B cell (primary cell): ENCODE results near the gene MOB1A. TPM values are rescaled to one million over a fixed set of nuclear protein-coding genes. Genes with fewer than 3 reads are reported as not detected.

ENCODE experiments used
- ATAC-seq: fragments of 200-7000 bp; cut with Tn5 transposase; one replicate; pipeline ENCODE4 v1.10.0; 2021; ENCODE audit warnings: low read depth, mild to moderate bottlenecking, moderate number of reproducible peaks, moderate library complexity
- CTCF ChIA-PET: fragments of 350-600 bp; sonication (Branson Sonifier 250); formaldehyde crosslinking; loops from one replicate; lab custom pipeline; 2021; ENCODE audit warnings: antibody characterized with exemption, inconsistent platforms; lab: Charles Lee
- POLR2A ChIA-PET: fragments of 350-600 bp; sonication (Branson Sonifier 250); formaldehyde crosslinking; loops from one replicate; lab custom pipeline; 2021; ENCODE audit warnings: antibody characterized with exemption; lab: Charles Lee
- DNase-seq: peaks from one replicate; pipeline ENCODE4 v3.0.0; 2013
- H2AFZ ChIP-seq: 2 replicates; pipeline ENCODE4 v1.6.1; 2012; ENCODE audit warnings: mild to moderate bottlenecking, low read depth, low read length; ENCODE audit not compliant: insufficient read depth, poor library complexity, severe bottlenecking
- H3K27ac ChIP-seq, 2 donors: 1 replicate in 1 of 2; 2 replicates in 1 of 2; pipeline ENCODE4 v1.5.1; 2012 to 2013; ENCODE audit warnings: low read length in 2 of 2, mild to moderate bottlenecking in 2 of 2, moderate library complexity in 1 of 2
- H3K27me3 ChIP-seq, 4 experiments: fragments of 200-600 bp in 1 of 4; sonication (generic) in 1 of 4; replicated peaks in 1 of 4; 1 replicate in 2 of 4; 2 replicates in 2 of 4; pipeline versions ENCODE4 v1.6.1 to v1.7.0; 2013 to 2016; ENCODE audit warnings: low read length in 3 of 4, mild to moderate bottlenecking in 2 of 4, mixed read lengths in 1 of 4, moderate library complexity in 1 of 4; ENCODE audit not compliant: insufficient read depth in 4 of 4, control insufficient read depth in 3 of 4; ENCODE audit errors: control extremely low read depth in 1 of 4
- H3K36me3 ChIP-seq, 2 experiments: replicated peaks in 1 of 2; 1 replicate in 1 of 2; 2 replicates in 1 of 2; pipeline versions ENCODE4 v1.6.1 to v1.7.1; 2013; ENCODE audit warnings: low read length in 1 of 2; ENCODE audit not compliant: insufficient read depth in 2 of 2, control insufficient read depth in 1 of 2; ENCODE audit errors: control extremely low read depth in 1 of 2, extremely low read depth in 1 of 2
- H3K4me1 ChIP-seq, 2 donors: fragments of 200-600 bp in 1 of 2; sonication (generic) in 1 of 2; 1 replicate in 1 of 2; 2 replicates in 1 of 2; pipeline versions ENCODE4 v1.5.1 to v1.6.1; 2013 to 2017; ENCODE audit warnings: low read length in 2 of 2; ENCODE audit not compliant: control insufficient read depth in 2 of 2, insufficient read depth in 2 of 2
- H3K4me2 ChIP-seq: replicated peaks from 2 replicates; pipeline ENCODE3; 2012; ENCODE audit warnings: mild to moderate bottlenecking, low read depth, low read length; ENCODE audit not compliant: poor library complexity, severe bottlenecking
- H3K4me3 ChIP-seq, 5 experiments: fragments of 200-600 bp in 1 of 5; sonication (generic) in 1 of 5; 1 replicate in 3 of 5; 2 replicates in 2 of 5; pipeline versions ENCODE4 v1.5.1 to v1.7.0; 2011 to 2016; ENCODE audit warnings: low read length in 4 of 5, mild to moderate bottlenecking in 4 of 5, low read depth in 2 of 5, control low read depth in 1 of 5, moderate library complexity in 1 of 5; ENCODE audit not compliant: insufficient read depth in 1 of 5; ENCODE audit errors: control extremely low read depth in 1 of 5, extremely low read depth in 1 of 5
- H3K79me2 ChIP-seq: fragments of 200-600 bp; sonication (generic); one replicate; pipeline ENCODE4 v1.6.0; 2016; ENCODE audit warnings: low read length; ENCODE audit not compliant: control insufficient read depth, insufficient read depth
- H3K9ac ChIP-seq: fragments of 200-600 bp; sonication (generic); 2 replicates; pipeline ENCODE4 v1.6.1; 2017; ENCODE audit warnings: mild to moderate bottlenecking, low read length, moderate library complexity
- H3K9me3 ChIP-seq, 3 donors: one replicate each; pipeline versions ENCODE4 v1.6.1 to v1.7.1; 2013; ENCODE audit warnings: low read length in 2 of 3; ENCODE audit not compliant: control insufficient read depth in 2 of 3, insufficient read depth in 1 of 3; ENCODE audit errors: control extremely low read depth in 1 of 3
- H4K20me1 ChIP-seq: 2 replicates; pipeline ENCODE4 v1.6.0; 2012; ENCODE audit warnings: mild to moderate bottlenecking, low read length; ENCODE audit not compliant: insufficient read depth, control insufficient read depth, poor library complexity, severe bottlenecking
- H3K27ac Mint-ChIP-seq: one replicate; pipeline ENCODE4 v1.8.0; 2021; ENCODE audit warnings: mixed read lengths
- H3K27me3 Mint-ChIP-seq: one replicate; pipeline ENCODE4 v1.8.0; 2021; ENCODE audit warnings: mixed read lengths
- H3K4me1 Mint-ChIP-seq: one replicate; pipeline ENCODE4 v1.8.0; 2021; ENCODE audit warnings: mixed read lengths
- H3K4me3 Mint-ChIP-seq: one replicate; pipeline ENCODE4 v1.8.0; 2021; ENCODE audit warnings: mixed read lengths
- H3K9me3 Mint-ChIP-seq: one replicate; pipeline ENCODE4 v1.8.0; 2022; ENCODE audit warnings: mixed read lengths; ENCODE audit not compliant: insufficient read depth
- CTCF ChIP-seq: fragments of 200-600 bp; IDR thresholded peaks from one replicate; pipeline ENCODE4 v1.8.0; 2022; ENCODE audit warnings: antibody characterized with exemption, mild to moderate bottlenecking
- EZH2 ChIP-seq: IDR thresholded peaks from 2 replicates; pipeline ENCODE4 v1.6.1; 2012; ENCODE audit warnings: borderline replicate concordance, low read depth, mild to moderate bottlenecking, moderate library complexity, low read length; ENCODE audit not compliant: insufficient read depth, poor library complexity, severe bottlenecking
- WGBS: methylation state at CpG from one replicate; pipeline ENCODE4 v1.1.5; 2013; ENCODE audit warnings: missing lambda C conversion rate; ENCODE audit not compliant: insufficient coverage; 5-methylcytosine and 5-hydroxymethylcytosine counted together
- intact Hi-C: fragments of 100-400 bp; cut with micrococcal nuclease; formaldehyde crosslinking; loops from one replicate; pipeline ENCODE4 v1.10.0; 2022
- polyA plus RNA-seq: library from polyadenylated mRNA; depleted of rRNA; stranded (reverse); fragments of >200 nt; gene quantifications from 2 replicates; pipeline ENCODE4 v1.2.3, GENCODE V29; 2012
- total RNA-seq, 2 donors: library from RNA; stranded (reverse); fragments of 120-200 nt in 1 of 2; gene quantifications; 1 replicate in 1 of 2; 2 replicates in 1 of 2; pipeline versions ENCODE4 v1.2.3 to v1.2.4, GENCODE V29; 2013 to 2022

The MOB1A gene
- total and polyA plus RNA-seq, 2 donors (not counting 1 experiment from before 2014, with no cell fraction given) = 43.3 to 219 TPM

- Histone ChIP-seq H3K27me3 (no peaks in the 10 kb centered on the region), H3K79me2 (peaks cover 30% of the 10 kb centered on the region), H3K36me3 (peaks cover 14 to 36% of the 10 kb centered on the region in 2 experiments), H3K9ac (no peak overlapping the region), H3K4me1 (peaks cover 8 to 11% of the 10 kb centered on the region in 2 donors), H2AFZ (no peak overlapping the region), H3K4me2 (peak overlapping the region; percentile 35), H4K20me1 (no peaks in the 10 kb centered on the region), H3K9me3 (no peaks in the 10 kb centered on the region), H3K4me3 (no peak overlapping the region), H3K27ac (peak overlapping the region in 1 of 2 donors; percentile 46)
- peaks cover 14% of the 10 kb centered on the region for H3K4me1 Mint-ChIP-seq
- TF ChIP-seq CTCF = no peak
- no peak for TF ChIP-seq EZH2
- H3K27me3 Mint-ChIP-seq = no peaks in the 10 kb centered on the region
- WGBS = 100% methylated on average over 1 of the region's 3 CpGs
- ChIA-PET CTCF (no interaction called here), POLR2A (no interaction called here)
- peak; percentile 54 for ATAC-seq
- H3K9me3 Mint-ChIP-seq = no peaks in the 10 kb centered on the region
- DNase-seq = no peak
- no peak overlapping the region for H3K4me3 Mint-ChIP-seq
- intact Hi-C loops = loop anchor here (5.0 kb wide), 1 partner anchor 36 kb away; the partner anchor contains the start of gene MOB1A
- no peak overlapping the region for H3K27ac Mint-ChIP-seq
These were observed 34.2 kb upstream of the MOB1A start for GRCh38 chr2:74212702-74213410.

- CTCF ChIA-PET = interaction anchor here (0.5 to 3.7 kb wide), 9 partner anchors 9 to 431 kb away, joined by 3 to 16 read pairs (median 5); partner anchors contain the start of gene MOB1A
- Histone ChIP-seq H3K4me3 (peak overlapping the region in 3 of 5 experiments; percentile 0 to 17 (median 5)), H3K4me1 (peaks cover 24 to 26% of the 10 kb centered on the region in 2 donors), H3K27me3 (no peaks in the 10 kb centered on the region), H4K20me1 (no peaks in the 10 kb centered on the region), H3K4me2 (peak overlapping the region; percentile 67), H3K27ac (peak overlapping the region; percentile 76 to 80), H3K9me3 (no peaks in the 10 kb centered on the region), H3K9ac (peak overlapping the region; percentile 38), H2AFZ (peak overlapping the region; percentile 82), H3K36me3 (peaks cover 8 to 15% of the 10 kb centered on the region in 2 experiments), H3K79me2 (peaks cover 87% of the 10 kb centered on the region)
- DNase-seq = peak; percentile 69
- WGBS = 0% methylated on average over 4 of the region's 6 CpGs
- peak; percentile 70 for ATAC-seq
- no peaks in the 10 kb centered on the region for H3K9me3 Mint-ChIP-seq
- intact Hi-C loops = loop anchor here (5.0 kb wide), 1 partner anchor 39 kb away; no protein-coding TSS in a partner anchor
- no peaks in the 10 kb centered on the region for H3K27me3 Mint-ChIP-seq
- H3K4me1 Mint-ChIP-seq = peaks cover 31% of the 10 kb centered on the region
- TF ChIP-seq EZH2 = no peak
- TF ChIP-seq CTCF = no peak
- H3K4me3 Mint-ChIP-seq = peak overlapping the region; percentile 47
- POLR2A ChIA-PET = interaction anchor here (0.7 to 3.7 kb wide), 3 partner anchors 20 to 27 kb away, joined by 3 to 26 read pairs (median 4); partner anchors contain the start of gene MOB1A
- H3K27ac Mint-ChIP-seq = peak overlapping the region; percentile 88
These were observed 27.6 kb upstream of the MOB1A start for GRCh38 chr2:74206180-74206688.
